Measurements from ENCODE around the gene SYNE3.

- TF ChIP-seq, protein P1, sequence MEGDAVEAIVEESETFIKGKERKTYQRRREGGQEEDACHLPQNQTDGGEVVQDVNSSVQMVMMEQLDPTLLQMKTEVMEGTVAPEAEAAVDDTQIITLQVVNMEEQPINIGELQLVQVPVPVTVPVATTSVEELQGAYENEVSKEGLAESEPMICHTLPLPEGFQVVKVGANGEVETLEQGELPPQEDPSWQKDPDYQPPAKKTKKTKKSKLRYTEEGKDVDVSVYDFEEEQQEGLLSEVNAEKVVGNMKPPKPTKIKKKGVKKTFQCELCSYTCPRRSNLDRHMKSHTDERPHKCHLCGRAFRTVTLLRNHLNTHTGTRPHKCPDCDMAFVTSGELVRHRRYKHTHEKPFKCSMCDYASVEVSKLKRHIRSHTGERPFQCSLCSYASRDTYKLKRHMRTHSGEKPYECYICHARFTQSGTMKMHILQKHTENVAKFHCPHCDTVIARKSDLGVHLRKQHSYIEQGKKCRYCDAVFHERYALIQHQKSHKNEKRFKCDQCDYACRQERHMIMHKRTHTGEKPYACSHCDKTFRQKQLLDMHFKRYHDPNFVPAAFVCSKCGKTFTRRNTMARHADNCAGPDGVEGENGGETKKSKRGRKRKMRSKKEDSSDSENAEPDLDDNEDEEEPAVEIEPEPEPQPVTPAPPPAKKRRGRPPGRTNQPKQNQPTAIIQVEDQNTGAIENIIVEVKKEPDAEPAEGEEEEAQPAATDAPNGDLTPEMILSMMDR (IDR thresholded peaks at IDR 0.05 in 4 of 5, conservative IDR thresholded peaks at IDR 0.05 in 1 of 5), result no peak
- TF ChIP-seq POLR2A (IDR thresholded peaks at IDR 0.05), result no peak
Observed at GRCh38 chr14:95472819-95473251, 43.6 kb downstream of the SYNE3 start.

Data from gastrocnemius medialis (tissue), 4 donors.